ENCODE measurements around the gene SLC22A1.

DNA sequence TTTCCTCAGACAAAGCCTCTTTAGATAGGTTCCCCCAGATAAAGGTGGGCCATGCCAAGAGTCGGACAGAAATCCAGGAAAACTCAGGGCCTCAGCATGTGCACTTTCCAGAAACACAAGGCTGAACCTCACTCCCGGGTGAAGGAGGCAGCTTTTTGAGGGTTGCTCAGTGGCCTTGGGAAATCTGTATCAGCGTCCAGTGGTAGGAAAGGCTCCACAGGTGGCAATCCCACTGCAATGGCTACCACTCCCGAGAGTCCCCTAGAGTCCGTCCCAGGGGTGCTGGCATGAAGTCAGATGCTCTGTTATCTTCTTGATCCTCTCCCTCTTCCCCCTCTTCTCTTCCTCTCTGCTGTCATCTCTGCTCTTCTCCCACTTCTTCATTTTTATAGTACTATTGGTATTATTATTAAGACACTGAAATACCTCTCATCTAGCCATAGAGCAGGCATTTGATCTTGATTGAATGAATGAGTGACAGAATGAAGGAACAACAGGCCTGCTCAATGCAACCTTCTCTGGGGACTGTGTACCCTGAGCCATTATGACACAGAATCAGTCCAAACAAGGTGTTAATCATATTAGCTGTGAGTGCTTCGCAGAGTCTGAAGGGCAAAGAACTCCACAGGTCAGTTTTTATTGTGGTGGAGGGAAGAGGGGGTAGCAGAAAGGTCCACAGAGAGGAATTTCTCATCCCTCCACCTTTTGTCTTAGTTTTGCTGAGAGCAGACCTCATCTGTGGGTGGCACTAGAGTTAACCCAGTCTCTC is 13.3 kb downstream of the SLC22A1 start:
- TF ChIP-seq, protein P1, sequence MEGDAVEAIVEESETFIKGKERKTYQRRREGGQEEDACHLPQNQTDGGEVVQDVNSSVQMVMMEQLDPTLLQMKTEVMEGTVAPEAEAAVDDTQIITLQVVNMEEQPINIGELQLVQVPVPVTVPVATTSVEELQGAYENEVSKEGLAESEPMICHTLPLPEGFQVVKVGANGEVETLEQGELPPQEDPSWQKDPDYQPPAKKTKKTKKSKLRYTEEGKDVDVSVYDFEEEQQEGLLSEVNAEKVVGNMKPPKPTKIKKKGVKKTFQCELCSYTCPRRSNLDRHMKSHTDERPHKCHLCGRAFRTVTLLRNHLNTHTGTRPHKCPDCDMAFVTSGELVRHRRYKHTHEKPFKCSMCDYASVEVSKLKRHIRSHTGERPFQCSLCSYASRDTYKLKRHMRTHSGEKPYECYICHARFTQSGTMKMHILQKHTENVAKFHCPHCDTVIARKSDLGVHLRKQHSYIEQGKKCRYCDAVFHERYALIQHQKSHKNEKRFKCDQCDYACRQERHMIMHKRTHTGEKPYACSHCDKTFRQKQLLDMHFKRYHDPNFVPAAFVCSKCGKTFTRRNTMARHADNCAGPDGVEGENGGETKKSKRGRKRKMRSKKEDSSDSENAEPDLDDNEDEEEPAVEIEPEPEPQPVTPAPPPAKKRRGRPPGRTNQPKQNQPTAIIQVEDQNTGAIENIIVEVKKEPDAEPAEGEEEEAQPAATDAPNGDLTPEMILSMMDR (IDR thresholded peaks at IDR 0.05): no peak
- TF ChIP-seq POLR2A (IDR thresholded peaks at IDR 0.05): no peak

All from adrenal gland (tissue), 5 donors.